GM12801 (cell line): ENCODE data around the gene ODF2L.

Experiments
- TF ChIP-seq, protein P1 (sequence below): IDR thresholded peaks from one replicate; pipeline ENCODE4 v1.5.1; 2011; ENCODE audit warnings: control low read depth; ENCODE audit not compliant: insufficient read length; ENCODE audit errors: extremely low read depth

The ODF2L gene

DNA sequence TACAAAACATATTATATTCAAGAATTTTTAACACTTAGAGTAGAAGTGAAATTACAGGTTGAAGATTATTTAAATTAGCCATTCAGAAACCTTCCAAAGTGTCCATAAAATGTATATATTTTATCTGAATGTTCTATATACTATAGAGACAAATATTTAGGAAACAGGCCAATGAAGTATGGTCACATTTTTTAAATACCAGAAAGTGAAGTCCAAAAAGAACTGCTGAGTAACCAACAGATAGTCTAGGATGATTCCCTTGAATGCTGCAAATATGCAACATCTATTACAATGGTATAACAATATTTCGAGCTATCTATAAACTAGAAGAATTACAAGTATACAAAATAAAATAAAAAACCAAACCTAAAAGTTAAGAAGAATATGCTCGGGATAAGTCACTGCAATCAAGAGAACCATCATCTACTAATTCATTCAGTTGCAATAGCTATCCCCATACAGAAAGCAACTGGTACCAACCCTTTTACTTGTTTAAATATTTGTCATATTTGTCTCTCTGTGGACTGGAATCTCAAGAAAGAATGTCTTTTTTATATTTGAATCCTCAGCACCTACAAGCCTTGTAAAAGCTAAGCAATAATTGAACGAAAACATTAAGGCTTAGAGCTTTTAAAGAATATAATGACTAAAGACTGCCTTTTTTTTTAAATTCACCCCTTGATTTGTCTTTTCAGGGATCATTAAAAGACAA is 8.1 kb downstream of the ODF2L start:
- TF ChIP-seq, protein P1, sequence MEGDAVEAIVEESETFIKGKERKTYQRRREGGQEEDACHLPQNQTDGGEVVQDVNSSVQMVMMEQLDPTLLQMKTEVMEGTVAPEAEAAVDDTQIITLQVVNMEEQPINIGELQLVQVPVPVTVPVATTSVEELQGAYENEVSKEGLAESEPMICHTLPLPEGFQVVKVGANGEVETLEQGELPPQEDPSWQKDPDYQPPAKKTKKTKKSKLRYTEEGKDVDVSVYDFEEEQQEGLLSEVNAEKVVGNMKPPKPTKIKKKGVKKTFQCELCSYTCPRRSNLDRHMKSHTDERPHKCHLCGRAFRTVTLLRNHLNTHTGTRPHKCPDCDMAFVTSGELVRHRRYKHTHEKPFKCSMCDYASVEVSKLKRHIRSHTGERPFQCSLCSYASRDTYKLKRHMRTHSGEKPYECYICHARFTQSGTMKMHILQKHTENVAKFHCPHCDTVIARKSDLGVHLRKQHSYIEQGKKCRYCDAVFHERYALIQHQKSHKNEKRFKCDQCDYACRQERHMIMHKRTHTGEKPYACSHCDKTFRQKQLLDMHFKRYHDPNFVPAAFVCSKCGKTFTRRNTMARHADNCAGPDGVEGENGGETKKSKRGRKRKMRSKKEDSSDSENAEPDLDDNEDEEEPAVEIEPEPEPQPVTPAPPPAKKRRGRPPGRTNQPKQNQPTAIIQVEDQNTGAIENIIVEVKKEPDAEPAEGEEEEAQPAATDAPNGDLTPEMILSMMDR, result no peak

DNA sequence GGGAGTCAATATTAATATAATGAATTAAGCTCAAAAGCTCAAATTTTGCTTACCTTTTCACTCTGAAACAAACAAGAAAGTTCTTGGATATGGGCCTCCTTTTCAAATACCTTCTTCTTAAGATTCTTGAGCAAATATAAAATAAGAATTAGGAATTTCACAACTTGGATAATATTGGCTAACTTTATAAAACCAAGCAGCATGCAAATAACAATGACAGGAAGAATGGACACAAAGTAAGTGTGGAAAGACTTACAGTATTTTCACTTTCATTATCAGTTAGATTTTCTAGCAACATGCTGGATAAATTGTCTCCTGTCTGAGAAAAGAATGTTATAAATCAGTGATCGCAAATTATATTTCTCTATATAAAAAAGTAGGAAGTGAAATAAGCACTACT is 13.2 kb downstream of the ODF2L start:
- TF ChIP-seq, protein P1, result no peak

DNA sequence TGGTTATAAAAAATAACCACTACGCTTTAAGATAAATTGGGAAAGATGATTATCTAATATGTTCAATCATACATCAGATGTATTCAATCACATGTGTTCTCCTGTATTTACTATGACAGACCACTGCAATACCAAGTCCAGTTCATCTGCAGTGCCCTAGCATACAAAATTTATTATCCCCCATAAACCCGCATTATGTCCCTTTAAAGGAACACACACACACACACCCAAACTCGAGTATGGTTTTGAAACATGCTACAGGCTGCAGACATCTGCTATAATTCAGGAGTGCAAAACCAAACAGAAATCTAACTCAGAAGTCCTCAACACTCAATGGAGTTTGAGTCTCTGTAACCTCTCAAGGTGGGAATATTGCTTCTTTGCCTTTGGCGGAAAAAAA is 14.9 kb downstream of the ODF2L start:
- TF ChIP-seq, protein P1, result no peak

DNA sequence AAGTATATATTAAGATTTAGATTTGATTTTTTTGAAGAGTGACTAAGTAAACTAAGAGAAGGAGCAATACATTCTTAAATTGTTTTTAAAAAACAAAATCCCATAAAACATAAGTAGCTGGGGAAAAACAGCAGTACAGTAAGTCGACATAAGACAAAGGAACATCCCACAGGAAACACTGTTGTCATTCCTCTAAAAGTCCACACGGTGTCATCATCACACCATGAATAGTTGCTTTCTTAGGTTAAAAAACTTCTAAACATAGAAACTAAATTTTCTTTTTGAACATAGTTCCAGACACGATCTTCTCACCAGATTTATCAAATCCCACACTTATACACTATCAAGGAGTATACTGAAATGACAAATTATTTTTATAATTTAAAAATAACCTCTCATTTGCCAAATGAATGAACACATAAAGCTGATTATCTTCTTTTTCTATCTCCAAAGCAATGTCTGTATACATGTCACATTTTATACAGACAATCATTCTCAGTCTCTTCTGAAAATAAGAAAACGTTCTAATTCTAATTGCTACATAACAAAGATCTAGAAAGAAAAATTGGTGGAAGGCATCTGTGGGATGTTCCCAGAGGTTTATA is 15.8 kb downstream of the ODF2L start:
- TF ChIP-seq, protein P1, result no peak

DNA sequence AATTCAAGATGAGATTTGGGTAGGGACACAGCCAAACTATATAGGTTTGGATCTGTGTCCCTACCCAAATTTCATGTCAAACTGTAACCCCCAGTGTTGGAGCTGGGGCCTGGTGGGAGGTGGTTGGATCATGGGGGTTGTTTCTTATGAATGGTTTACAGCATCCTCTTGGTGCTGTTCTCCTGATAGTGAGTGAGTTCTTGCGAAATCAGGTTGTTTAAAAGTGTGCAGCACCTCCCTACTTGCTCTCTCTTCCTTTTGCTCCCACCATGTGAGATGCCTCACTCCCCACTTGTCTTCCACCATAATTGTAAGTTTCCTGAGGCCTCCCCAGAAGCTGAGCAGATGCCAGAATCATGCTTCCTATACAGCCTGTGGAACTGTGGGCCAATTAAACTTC is 17.3 kb downstream of the ODF2L start:
- TF ChIP-seq, protein P1, result no peak

DNA sequence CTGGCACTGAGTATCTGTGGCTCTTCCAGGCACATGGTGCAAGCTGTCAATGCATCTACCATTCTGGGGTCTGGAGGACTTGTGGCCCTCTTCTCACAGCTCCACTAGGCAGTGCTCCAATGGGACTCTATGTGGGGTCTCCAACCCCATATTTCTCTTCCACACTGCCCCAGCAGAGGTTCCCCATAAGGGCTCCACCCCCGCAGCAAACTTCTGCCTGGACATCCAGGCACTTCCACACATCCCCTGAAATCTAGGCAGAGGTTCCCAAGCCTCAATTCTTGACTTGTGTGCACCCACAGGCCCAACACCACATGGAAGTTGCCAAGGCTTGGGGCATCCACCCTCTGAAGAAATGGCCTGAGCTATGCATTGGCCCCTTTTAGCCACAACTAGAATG is 18.8 kb downstream of the ODF2L start:
- TF ChIP-seq, protein P1, result no peak

DNA sequence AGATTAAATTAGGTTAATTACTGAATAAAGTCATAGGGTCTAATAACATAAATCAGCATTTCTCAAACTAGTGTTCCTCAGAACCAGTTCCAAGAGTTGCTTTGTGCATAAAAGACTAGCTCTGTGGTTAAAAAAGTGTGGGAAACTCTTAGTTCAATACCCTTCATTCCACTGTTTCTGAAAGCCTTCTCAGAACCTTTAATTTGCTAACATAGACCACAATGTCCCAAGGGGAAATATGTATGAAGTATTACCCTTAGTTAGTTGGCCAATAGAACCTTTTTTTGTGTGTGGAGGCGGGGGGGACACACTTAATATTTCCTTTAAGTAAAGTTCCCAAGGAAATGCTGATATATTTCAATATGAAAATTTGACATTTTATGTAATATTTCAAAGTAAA is 20.4 kb downstream of the ODF2L start:
- TF ChIP-seq, protein P1, result no peak
